SIG-M5 (cell line): ENCODE data around the gene ZNF22.

ENCODE experiments used
- DNase-seq: peaks from one replicate; lab custom pipeline; 2025; lab: John Stamatoyannopoulos, UW

The ZNF22 gene

DNA sequence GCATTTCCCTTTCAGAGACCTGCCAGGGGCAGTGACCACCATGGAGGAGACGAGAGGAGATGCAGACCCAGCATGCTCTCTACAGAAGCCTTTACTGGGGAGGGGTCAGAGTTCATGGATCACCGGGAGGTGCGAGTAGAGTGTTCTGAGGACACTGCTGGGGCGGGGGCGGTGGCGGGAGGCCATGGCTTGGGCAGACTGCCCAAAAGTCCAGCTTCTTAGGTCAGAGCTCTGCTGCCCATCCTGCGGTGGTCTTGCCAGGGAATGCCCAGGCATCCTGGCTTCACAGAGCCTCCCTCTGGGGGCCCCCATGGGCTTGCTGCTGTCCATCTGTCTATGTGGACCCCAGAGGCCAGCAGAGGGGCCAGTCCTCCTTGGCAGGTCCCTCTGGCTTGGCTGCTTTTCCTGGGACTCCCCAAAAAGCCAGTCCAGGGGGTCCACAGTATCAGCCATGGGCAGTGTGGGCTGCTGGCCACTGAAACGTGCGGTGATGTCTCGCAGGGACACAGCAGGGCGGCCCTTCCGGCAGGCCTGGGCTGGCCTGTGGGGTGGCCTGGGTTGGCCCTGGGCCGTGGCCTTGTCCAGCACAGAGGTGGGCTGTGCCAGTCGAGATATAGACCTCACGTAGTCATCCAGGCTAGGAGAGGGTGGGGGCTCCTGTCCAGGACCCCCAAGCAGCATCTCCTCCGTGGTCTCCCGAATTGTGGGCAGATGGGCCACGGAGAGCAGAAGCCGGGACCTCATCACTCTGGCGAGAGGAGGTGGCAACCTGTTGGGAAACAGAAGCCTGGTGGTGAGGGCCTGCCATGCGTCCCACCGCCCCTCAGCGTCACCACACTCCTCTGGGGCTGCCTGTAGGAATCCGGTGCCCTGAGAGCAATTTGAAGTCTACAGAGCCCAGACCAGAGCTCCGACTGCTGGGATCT, 23.2 kb upstream of the ZNF22 start:
- DNase-seq, result no peak

DNA sequence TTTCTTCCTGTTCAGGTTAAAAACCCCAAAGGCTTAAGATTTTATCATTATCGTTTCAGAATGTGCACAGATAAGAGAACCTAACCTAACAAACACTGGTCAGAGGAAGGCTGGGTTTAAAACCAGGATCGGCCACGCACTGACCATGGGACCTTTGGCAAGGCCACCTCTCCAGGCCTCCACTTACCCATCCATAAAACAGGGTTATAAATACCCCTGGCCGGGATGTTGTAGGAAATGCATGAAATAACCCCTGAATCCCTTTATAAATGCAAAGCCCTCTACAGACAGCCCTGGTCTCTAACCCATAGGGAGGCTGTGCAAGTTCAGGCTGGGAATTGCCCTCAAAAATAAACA, 22.5 kb upstream of the ZNF22 start:
- DNase-seq, result no peak

DNA sequence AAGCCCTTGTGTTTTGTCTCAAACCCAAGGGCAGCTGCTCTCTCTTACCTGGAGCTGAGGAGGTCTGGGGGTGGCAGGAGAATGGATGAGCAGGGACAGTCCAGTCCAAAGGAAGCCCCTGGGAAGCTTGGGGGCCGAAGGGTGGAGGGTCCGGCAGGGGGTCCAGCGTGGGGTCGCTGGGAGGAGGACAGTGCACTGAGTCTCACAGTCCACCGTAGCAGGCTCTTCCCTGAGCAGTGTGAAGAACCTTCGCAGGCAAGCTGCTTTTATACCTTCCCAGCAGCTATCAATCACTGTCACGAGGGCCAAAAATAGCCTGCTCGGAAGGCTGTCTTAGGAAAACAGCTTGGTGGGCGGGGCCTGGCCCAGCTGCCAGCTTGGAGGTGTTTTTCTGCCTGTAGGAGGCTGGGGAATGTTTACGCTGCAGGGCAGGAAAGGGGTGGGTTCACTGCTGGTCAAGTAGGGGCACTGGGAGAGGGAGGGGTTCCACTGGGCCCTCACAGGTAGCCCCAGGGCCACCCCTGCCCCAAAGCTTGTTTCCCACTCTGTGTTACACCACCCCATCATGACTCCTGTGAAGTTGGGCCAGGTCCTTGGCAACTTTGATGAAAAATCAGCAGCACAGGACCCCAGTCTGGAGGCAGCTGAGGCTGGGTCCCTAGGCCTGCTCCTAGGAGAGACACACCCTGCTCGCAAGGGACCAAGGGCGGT, 22.0 kb upstream of the ZNF22 start, which contains the start of gene DEPP1:
Gene DEPP1, minus strand, starts transcription at position 240 of the 711 bp plus-strand sequence. CDS start 779 bp downstream, outside the sequence.
- no peak for DNase-seq

DNA sequence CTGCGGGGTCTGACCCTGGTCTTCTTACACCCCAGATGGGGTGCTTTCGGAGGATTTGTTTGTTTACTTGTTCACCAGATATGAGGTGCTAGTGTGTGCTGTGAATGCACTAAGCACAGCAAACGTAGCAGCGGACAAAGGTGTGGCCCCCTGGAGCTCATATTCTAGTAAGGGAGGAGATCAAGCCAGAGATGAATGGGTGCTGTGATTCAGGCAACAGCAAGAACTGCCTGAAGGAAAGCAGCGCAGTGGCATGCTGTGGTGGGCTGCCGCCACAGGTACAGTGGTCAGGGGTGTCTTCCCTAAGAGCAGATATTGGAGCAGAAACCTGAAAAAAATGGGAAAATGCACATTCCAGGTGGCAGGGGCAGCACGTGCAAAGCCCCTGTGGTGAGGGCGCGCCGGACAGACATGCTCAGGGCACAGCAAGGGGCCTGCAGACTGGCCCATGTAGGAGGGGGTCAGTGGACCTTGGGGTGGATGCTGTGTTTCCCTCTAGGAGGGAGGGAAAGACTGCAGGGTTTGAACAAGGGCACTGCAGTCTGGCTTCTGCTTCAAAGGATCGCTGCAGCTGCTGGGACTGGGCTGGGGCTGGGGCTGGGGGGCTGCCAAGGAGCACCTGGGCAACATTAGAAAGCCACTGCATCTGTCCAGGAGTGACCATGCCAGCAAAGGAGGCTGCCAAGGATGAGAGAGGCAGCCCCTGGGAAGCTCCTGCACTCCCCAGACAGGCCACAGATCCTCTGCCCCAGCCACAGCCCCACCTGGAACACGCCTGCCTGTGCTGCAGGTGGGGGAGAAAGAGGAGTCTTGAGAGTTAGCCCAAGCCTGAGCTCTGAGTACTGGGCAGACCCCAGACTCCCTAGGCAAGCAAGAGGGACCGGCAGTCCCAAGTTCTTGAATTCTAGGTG, 21.2 kb upstream of the ZNF22 start:
- no peak for DNase-seq

DNA sequence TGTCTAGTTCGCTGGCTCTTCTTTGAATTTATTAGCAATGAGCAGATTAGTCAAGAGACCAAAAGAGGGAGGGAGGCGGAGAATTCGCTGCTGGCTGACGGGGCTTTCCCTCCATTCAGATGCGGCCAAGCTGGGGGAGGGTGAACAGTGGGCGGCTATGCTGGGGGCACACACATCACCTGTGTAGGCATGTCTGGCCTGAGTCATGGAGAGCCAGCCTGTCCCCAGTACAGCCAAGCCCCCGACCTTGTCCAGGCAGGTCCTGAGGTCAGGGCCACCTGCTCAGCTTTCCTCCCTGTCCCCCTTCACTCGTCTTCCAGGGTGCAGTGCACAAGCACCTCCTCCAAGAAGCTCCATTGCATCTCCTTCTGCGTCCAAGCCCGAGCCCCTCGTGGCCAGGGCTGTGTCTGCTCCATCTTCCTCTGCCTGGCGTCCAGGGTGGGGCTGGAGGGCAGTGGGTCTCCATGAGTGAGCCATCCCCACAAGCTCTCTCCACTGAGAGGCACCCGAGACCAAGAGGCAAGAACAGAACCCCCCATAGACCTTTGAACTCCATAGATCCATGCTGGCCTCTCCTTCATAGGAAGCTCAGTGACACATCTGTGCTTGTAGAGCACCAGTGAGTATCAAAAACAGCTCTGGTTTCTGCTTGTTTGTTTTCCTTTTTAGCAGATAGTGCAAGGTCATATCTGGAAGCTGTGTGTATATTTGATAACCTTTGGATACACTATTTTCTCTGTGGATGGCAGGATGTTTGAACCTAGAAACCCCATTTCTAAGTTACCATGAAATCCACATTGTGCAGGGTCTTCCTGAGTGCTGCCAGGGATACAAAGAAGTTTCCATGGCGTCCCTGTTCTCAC, 20.2 kb upstream of the ZNF22 start:
- no peak for DNase-seq

DNA sequence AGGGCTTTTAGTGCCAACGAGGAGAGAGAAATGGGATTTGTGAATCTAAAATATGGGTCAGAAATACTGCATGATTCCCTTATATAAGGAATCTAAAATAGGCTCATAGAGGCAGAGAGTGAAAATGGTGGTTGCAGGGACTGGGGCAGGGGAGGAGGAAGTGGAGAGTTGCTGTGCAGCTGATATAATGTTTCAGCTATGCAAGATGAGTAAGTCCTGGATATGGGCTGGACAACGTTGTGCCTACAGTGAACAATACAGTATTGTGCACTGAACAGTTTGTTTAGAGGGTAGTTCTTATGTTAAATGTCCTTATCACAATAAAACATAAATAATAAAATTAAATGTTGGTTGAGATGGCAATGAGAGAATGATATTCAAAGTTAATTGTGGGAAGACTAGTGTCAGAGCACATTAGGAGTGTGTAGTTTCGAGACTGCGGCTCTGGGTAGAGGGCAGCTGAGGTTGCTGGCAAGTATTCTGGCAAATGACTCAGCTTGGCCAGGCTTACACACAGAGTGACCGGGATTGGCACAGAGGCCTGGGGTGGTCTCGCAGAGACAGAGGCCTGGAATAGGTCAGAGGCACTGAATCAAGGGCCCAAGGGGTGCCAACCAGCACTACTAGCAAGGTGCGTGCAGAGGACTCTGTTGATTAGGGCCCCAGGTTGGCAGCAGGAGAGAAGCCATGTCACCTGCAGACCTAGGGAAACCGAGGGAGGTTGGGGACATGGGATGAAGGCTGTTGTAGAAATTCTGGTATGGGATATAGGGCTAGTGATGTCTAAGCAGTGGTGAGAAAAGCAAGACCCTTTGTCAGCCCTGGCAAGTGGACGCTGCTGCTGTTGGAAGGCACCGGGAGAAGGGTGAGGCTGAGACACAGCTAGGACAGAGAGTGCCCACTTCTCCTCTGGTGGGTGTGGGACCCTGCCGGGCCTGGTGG, 19.3 kb upstream of the ZNF22 start:
- DNase-seq, result no peak

DNA sequence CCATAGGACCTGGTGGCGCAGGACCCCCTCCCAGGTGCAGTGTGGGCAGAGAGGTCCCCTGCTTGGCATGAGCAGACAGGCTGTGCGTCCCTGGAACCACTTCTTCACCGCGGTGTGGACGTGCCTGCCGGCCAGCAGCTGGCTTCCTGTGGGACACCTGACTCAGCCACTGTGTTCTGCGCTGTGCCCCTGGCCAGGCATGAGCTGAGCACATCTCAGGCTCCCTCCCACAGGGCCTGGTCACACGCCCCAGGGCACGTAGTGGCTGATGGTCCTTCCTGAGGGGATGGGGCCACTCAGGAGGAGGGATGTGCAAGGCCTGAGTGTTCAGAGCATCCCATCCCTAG, 18.6 kb upstream of the ZNF22 start:
- no peak for DNase-seq

DNA sequence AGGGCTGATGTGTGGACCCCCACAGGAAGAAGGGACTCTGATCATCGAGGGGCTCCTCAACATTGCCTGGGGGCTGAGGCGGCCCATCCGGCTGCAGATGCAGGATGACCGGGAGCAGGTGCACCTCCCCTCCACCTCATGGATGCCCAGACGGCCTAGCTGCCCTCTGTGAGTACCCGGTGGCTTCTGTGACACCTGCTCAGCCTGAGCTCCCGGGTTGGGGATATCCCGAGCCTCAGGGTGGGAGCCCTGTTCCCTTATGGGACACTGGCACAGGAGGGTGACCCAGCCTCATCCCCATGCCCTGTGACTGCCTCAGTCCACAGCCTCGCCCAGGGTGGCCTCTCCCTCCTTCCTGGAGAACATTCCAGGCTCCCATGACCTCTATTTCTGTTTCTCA, 18.2 kb upstream of the ZNF22 start:
- no peak for DNase-seq

DNA sequence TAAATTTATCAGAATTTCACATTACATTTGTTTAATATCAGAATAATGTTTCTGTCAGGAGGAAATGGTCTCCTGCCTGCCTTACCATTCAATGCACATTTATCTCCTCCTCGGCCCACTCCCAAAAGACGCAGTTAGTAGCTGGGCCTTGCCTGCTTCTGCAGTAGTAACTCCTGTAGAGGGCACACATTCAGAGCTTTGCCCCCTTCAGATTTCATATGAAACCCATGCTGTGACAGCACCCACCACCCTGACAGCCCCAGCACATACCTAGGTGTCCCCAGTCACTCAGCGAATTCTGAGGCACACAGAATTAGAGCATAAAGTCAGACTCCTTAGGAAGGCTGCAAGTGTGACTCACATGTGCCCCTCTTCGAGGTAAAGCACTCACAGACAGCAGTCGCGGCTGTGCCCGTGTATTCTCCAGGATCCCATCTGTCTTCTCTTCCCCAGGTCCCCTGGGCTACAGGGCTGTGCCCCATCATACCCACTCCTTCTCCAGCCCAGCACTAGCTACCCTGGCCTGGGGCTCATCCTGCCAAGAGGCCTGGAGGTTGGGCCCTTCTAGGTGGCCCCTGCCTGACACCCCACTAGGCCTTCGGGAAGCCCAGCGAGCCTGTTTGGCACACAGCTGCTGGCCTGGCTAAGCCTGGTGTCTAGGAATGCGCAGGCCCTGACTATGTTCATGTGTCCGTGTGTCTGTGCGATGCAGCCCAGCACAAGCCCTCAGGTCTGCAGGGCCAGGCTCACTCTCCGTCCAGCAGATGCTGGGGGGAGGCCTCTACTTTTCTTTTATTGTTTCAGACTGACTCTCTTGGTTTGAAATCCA, 17.4 kb upstream of the ZNF22 start:
- DNase-seq, result no peak

DNA sequence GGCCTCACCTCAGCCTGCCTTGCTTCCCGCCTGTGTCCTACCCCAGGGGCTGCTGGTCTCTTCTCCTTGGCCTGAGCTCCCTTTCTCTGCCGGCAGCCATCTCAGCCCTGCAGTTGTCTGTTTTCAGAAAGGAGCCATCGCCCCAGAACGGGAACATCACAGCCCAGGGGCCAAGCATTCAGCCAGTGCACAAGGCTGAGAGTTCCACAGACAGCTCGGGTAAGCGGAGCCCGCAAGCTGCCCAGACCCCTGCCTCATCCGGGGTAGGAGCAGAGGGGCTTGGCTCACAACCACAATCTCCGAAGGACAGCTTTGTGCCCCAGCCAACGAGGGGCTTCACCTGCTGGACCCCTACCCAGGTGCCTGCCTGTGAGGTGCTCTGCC, 16.8 kb upstream of the ZNF22 start:
- no peak for DNase-seq

DNA sequence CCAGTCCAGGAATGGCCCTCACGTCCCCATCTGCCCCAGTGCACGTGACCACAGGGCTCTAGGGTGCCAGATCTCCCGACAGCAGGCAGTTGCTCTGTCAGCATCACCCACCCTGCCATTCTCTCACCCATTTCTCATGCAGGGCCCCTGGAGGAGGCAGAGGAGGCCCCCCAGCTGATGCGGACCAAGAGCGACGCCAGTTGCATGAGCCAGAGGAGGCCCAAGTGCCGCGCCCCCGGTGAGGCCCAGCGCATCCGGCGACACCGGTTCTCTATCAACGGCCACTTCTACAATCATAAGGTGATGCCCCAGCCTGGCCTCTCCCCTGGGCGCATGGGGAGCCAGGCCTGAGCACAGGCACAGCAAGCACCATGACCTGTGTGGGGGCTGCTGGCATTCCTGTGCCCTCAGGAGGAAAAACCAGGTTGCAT, 16.0 kb upstream of the ZNF22 start:
- no peak for DNase-seq

DNA sequence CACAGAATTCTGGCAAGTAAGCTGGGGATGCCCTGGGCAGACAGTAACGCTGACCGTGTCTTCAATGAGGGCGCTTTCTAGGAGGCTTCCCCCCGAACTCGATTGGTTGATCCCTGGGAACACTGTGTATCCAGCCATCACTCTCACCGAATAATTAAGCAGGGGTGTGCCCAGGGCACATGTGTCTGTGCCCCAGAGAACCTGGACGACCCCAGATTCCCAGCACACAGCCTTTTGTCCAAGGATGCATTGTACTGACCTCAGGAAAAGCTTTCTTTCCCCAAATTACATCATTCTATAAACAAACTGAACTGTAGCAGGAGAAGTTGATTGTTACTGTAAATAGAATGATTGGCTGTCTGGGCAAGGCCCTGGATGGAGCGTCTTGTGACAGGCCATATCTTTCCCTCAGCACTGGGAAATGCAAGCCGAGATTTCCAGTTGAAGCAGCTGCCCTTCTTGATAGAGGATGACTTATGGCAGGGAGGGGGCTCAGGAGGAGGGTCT, 15.5 kb upstream of the ZNF22 start:
- no peak for DNase-seq

DNA sequence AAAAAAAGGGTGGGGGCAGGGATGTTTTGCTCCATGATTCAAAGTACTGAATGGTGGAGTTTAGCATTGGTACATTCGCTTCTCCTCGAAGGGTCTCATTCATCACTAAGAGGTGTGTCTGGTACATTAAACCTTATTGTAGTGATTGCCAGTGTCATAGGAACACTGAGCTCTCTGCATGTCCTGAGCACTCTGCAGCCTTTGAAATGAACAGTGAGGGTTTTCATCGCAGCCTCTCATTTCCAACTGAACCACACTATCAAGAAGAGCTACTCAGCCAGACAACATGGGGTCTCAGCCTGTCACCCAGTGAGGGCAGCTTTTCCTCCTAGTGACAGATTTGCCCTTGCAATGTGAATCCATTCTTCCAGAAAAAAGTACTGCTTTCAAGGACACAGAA, 14.5 kb upstream of the ZNF22 start:
- DNase-seq, result no peak

DNA sequence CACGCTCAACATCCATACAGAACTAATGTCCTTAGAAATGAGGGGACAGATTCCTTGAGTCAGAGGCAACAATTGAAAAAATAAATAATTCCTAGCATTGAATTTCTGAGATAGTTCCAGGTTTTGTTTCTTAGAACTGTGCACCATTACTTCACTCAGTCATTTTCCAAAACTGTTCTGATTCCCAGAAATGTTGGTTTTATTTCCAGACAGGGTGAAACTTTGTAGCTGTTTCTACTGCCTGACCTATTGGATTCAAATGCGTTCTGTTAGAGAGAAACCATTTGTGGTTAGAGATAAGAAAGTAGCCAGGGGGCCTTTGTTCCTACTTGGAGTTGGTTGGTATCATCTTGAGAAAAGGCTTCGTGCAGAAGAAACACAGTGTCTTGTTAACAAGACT, 14.1 kb upstream of the ZNF22 start:
- no peak for DNase-seq

DNA sequence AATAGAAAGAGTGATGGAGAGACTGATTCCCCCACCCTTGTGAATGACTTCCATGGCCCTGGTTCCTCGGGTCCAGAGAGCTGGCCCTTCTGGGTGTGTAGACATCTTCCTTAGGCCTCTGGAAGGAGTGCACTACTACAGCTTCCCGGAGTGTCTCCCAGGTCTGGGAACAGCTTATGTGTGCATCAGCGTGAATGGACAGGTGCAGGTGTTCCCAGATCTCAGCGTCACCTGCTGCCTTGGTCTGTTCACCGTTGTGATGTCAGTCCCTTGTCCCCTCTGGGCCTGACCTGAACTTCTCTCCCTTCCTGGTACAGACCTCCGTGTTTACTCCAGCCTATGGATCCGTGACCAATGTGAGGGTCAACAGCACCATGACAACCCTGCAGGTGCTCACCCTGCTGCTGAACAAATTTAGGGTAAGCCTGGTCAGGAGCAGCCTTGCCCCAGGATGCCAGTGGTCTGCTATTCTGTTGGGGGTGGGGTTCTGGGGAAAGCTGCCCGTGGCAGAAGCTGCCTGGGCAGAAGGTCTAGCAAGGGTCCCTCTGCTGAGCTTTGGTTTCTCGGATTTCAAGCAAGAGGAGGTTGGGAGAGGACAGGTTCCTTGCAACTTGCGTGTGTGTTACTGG, 11.7 kb upstream of the ZNF22 start:
- no peak for DNase-seq

DNA sequence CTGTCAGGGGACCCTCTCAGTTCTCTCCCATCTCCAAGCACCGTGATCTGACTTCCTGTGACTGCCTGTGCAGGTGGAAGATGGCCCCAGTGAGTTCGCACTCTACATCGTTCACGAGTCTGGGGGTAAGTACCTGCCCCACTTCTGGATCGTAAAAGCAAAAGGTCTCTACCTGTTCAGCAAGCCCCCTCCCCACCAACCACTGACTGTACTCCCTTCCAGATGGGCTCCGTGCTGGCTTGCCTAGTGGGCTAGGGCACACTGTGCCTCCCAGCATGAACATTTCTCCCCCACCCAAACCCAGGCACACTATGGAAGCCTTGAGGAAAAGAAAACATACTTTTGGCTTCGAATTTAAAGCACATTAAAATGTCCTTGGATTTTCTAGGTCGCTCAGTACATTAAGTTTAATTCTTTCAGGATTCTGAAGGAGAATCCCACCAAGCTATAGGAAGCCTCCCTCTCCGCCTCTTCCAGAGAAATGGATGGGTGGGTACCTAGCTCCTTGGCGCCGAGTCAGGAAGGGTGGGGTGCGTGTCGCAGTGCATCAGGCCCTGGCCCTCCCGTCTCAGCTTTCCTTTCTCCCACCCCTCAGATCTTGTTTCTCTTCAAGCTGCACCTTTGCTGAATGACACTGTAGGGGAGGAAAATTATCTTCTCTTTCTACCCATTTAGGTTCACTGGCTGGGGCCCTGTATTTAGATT, 11.0 kb upstream of the ZNF22 start:
- no peak for DNase-seq

DNA sequence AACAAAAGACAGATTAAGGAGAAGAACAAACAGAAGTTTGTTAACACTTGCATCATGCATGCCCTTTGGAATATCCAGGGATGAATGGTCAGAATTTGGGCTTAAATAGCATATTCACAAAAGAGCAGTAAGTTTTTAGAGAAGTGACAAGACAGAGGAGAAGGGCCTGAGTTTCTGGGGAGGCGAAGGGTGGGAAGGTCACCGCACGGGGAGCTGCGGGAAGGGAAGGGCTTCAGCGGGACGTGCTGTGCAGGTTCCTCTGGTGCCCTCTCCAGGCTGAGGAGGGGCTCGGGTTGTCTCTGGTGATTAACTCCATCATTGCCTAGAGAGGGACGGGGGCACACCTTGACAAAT, 10.4 kb upstream of the ZNF22 start:
- no peak for DNase-seq

DNA sequence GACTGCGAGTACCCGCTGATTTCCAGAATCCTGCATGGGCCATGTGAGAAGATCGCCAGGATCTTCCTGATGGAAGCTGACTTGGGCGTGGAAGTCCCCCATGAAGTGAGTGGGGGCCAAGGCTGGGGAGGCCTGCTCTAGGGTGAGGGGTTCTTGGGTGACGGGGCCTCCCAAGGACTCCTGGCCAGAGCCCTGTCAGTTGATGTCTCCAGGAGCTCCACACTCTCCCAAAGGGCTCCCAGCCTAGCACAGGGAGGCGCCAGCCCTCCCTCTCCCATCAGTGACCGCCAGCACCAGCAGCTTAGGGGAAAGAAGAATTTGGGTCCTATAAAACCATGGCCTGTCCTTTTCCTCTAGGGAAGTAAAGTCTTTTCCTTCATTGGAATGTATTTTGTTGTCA, 9.8 kb upstream of the ZNF22 start:
- no peak for DNase-seq
